ENCODE results near the gene GRIN2D. TPM values are rescaled to one million over a fixed set of nuclear protein-coding genes. Genes with fewer than 3 reads are reported as not detected.

The GRIN2D gene
- polyA plus RNA-seq, result under 1 TPM; 0.06 to 0.08 TPM

DNA sequence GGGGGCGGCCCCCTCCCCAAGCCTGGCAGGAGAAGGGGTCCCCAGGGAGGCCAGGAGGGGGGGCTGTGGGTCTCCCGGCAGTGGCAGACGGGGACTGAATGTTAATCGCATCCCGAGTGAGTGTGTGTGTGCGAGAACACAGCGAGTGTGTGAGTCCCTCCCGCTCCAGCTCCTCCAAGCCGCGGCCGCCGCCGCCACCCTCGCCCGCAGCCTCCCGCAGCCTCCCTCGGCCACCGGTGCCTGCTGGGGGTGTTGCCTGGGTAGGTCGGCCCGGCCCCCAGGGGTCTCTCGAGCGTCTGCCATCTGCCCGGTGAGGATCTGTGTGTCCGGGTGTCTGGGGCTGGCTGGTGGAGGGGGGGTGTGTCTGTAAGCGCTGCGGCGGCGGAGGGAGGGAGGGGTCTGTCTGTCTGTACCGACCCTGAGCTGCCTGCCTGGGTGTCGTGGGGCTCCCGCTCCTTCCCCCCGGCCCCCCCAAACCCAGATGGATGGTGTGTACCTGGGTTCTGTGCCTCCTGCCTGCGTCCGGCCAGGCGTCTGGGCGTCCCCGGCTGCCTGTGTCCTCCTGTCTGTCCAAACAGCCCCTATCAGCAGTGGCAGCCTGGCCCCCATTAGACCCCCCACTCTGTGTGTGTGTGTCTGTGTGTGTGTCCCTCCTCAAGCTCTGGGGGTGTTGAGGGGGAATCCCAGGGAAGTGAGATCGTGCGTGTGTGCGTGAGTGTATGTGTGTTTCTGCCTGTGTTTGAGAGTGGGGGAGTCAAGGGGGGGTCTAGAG is at the start of gene GRIN2D:
GRIN2D (plus strand) TSS at position 110 of the 772 bp plus-strand sequence. CDS start 4,725 bp downstream, outside the sequence.
- no peak within 1 kb of the TSS for H3K4me3 ChIP-seq (ENCODE audit: low read depth in 1 of 2, low read length in 2 of 2)
- peaks cover 7 to 20% of the 10 kb centered on the region in 2 donors for H3K4me1 ChIP-seq (ENCODE audit: control insufficient read depth in 2 of 2, insufficient read depth in 2 of 2, low read length in 1 of 2)
- no peak within 1 kb of the TSS for H3K27ac ChIP-seq (ENCODE audit: low read depth in 2 of 2, low read length in 1 of 2)
- H3K9me3 ChIP-seq (ENCODE audit: control insufficient read depth in 2 of 2, insufficient read depth in 1 of 2, low read depth in 1 of 2, low read length in 1 of 2), result no peaks in the 10 kb centered on the region
- 1 to 4% methylated on average over 37 to 40 of the region's 40 CpGs for whole genome bisulfite sequencing, 2 donors
- peaks cover 3 to 4% of the 10 kb centered on the region in 2 donors for H3K36me3 ChIP-seq (ENCODE audit: control insufficient read depth in 2 of 2, insufficient read depth in 2 of 2, low read length in 1 of 2)
- H3K27me3 ChIP-seq (ENCODE audit: control insufficient read depth in 1 of 2, insufficient read depth in 2 of 2, low read length in 2 of 2), result peaks cover 0 to 17% of the 10 kb centered on the region in 2 donors

DNA sequence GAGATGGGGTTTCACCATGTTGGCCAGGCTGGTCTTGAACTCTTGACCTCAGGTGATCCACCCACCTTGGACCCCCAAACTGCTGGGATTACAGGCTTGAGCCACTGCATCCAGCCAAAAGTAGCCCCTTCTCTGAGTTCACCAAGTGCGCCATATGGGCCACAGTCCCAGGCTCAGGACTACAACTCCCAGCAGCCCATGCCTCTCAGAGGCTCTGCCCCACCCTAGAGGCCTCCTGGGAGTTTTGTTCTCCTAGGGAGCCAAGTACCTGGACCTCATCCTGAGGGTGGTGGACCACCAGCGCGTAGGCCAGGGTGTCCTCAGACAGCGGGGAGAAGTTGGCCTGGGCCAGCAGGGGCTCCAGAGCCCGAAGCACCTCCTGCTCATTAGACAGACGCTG is 48.6 kb upstream of the GRIN2D start:
- 97 to 98% methylated on average over 6 of the region's 6 CpGs for WGBS, 2 donors
- H3K4me1 ChIP-seq (ENCODE audit: control insufficient read depth in 2 of 2, insufficient read depth in 2 of 2, low read length in 1 of 2), result peaks cover 0 to 5% of the 10 kb centered on the region in 2 donors
- peaks cover 0 to 2% of the 10 kb centered on the region in 2 donors for H3K36me3 ChIP-seq (ENCODE audit: control insufficient read depth in 2 of 2, insufficient read depth in 2 of 2, low read length in 1 of 2)
- no peak overlapping the region for H3K27ac ChIP-seq (ENCODE audit: low read depth in 2 of 2, low read length in 1 of 2)
- no peak overlapping the region for H3K4me3 ChIP-seq (ENCODE audit: low read depth in 1 of 2, low read length in 2 of 2)
- H3K9me3 ChIP-seq (ENCODE audit: control insufficient read depth in 2 of 2, insufficient read depth in 1 of 2, low read depth in 1 of 2, low read length in 1 of 2), result peaks cover 0 to 3% of the 10 kb centered on the region in 2 donors
- H3K27me3 ChIP-seq (ENCODE audit: control insufficient read depth in 1 of 2, insufficient read depth in 2 of 2, low read length in 2 of 2), result no peaks in the 10 kb centered on the region

DNA sequence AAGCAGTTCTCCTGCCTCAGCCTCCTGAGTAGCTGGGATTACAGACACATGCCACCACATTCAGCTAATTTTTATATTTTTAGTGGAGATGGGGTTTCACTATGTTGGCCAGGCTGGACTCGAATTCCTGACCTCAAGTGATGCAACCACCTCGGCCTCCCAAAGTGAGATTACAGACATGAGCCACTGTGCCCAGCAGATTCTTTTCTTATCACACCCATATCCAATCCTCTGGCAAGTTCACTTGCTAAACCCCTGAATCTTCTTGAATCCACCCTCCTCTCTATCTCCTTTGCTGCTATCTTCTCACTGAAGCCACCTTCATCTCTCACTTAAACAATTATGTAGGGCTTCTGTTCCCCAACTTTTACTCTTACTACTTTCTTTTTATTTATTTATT is 47.3 kb upstream of the GRIN2D start:
- H3K4me1 ChIP-seq (ENCODE audit: control insufficient read depth in 2 of 2, insufficient read depth in 2 of 2, low read length in 1 of 2), result no peaks in the 10 kb centered on the region
- H3K36me3 ChIP-seq (ENCODE audit: control insufficient read depth in 2 of 2, insufficient read depth in 2 of 2, low read length in 1 of 2), result peaks cover 0 to 2% of the 10 kb centered on the region in 2 donors
- H3K27me3 ChIP-seq (ENCODE audit: control insufficient read depth in 1 of 2, insufficient read depth in 2 of 2, low read length in 2 of 2), result no peaks in the 10 kb centered on the region
- no peak overlapping the region for H3K27ac ChIP-seq (ENCODE audit: low read depth in 2 of 2, low read length in 1 of 2)
- H3K4me3 ChIP-seq (ENCODE audit: low read depth in 1 of 2, low read length in 2 of 2), result no peak overlapping the region
- peaks cover 0 to 3% of the 10 kb centered on the region in 2 donors for H3K9me3 ChIP-seq (ENCODE audit: control insufficient read depth in 2 of 2, insufficient read depth in 1 of 2, low read depth in 1 of 2, low read length in 1 of 2)
- 94 to 100% methylated on average over 2 of the region's 2 CpGs for WGBS, 2 donors

DNA sequence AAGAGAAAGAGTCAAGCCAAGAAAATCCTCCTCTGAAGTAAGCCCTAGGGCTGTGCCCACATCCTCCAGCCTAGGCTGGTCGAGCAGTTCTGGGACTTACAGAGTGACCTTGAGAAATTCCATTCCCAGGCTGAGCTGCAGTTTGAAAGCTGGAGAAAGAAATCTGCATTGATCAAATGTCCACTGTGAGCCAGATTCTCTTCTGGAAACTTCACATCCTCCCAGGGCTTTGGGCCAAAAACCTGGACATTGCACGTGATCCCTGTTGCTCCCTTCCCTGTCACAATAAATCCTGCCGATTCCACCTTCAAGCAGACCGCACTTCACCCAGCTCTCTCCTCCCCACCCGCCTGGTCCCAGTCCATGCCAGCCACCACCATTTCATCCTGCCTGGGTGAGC is 45.4 kb upstream of the GRIN2D start:
- H3K27me3 ChIP-seq (ENCODE audit: control insufficient read depth in 1 of 2, insufficient read depth in 2 of 2, low read length in 2 of 2), result no peaks in the 10 kb centered on the region
- H3K9me3 ChIP-seq (ENCODE audit: control insufficient read depth in 2 of 2, insufficient read depth in 1 of 2, low read depth in 1 of 2, low read length in 1 of 2), result no peaks in the 10 kb centered on the region
- no peaks in the 10 kb centered on the region for H3K4me1 ChIP-seq (ENCODE audit: control insufficient read depth in 2 of 2, insufficient read depth in 2 of 2, low read length in 1 of 2)
- H3K36me3 ChIP-seq (ENCODE audit: control insufficient read depth in 2 of 2, insufficient read depth in 2 of 2, low read length in 1 of 2), result no peaks in the 10 kb centered on the region
- H3K4me3 ChIP-seq (ENCODE audit: low read depth in 1 of 2, low read length in 2 of 2), result no peak overlapping the region
- no peak overlapping the region for H3K27ac ChIP-seq (ENCODE audit: low read depth in 2 of 2, low read length in 1 of 2)
- WGBS, 2 donors, result 60 to 65% methylated on average over 5 of the region's 5 CpGs

DNA sequence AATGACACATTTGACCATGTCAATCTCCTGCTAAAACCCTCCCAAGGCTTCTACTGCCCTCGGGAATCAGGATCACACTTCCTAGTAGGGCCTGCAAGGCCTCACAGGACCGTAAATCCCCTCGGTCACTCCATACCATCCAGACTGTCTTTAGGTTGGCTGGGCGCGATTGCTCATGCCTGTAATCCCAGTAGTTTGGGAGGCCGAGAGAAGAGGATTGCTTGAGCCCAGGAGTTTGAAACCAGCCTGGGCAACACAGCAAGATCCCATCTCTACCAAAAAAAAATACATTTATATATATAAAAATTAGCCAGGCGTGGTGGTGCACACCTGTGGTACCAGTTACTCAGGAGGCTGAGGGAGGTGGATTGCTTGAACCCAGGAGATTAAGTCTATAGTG is 44.7 kb upstream of the GRIN2D start:
- 93% methylated on average over 7 of the region's 7 CpGs for WGBS, 2 donors
- H3K4me3 ChIP-seq (ENCODE audit: low read depth in 1 of 2, low read length in 2 of 2), result no peak overlapping the region

DNA sequence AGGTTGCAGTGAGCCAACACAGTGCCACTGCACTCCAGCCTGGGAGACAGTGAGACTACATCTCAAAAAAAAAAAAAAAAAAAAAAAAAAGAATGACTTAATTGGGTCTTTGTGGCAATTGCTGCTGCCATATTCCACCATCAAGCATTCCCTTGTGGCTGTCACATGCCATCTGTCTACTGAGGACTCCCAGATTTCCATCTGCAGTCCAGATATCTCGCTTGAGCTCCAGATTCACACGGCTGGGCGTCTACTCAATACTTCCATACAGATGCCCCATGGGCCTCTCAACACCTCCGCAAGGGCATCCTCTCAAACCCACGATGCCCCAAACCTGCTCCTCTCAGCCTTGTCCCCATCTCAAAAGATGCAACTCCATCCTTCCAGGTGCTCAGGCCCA is 42.6 kb upstream of the GRIN2D start:
- no peak overlapping the region for H3K27ac ChIP-seq (ENCODE audit: low read depth in 2 of 2, low read length in 1 of 2)
- H3K4me1 ChIP-seq (ENCODE audit: control insufficient read depth in 2 of 2, insufficient read depth in 2 of 2, low read length in 1 of 2), result no peaks in the 10 kb centered on the region
- 89 to 93% methylated on average over 5 of the region's 5 CpGs for WGBS, 2 donors
- no peaks in the 10 kb centered on the region for H3K36me3 ChIP-seq (ENCODE audit: control insufficient read depth in 2 of 2, insufficient read depth in 2 of 2, low read length in 1 of 2)
- H3K27me3 ChIP-seq (ENCODE audit: control insufficient read depth in 1 of 2, insufficient read depth in 2 of 2, low read length in 2 of 2), result no peaks in the 10 kb centered on the region
- H3K4me3 ChIP-seq (ENCODE audit: low read depth in 1 of 2, low read length in 2 of 2), result no peak overlapping the region
- no peaks in the 10 kb centered on the region for H3K9me3 ChIP-seq (ENCODE audit: control insufficient read depth in 2 of 2, insufficient read depth in 1 of 2, low read depth in 1 of 2, low read length in 1 of 2)

More for the DNA sequence above, 44.7 kb upstream of the GRIN2D start:
- H3K27me3 ChIP-seq (ENCODE audit: control insufficient read depth in 1 of 2, insufficient read depth in 2 of 2, low read length in 2 of 2), result no peaks in the 10 kb centered on the region
- no peaks in the 10 kb centered on the region for H3K9me3 ChIP-seq (ENCODE audit: control insufficient read depth in 2 of 2, insufficient read depth in 1 of 2, low read depth in 1 of 2, low read length in 1 of 2)
- H3K4me1 ChIP-seq (ENCODE audit: control insufficient read depth in 2 of 2, insufficient read depth in 2 of 2, low read length in 1 of 2), result no peaks in the 10 kb centered on the region
- H3K27ac ChIP-seq (ENCODE audit: low read depth in 2 of 2, low read length in 1 of 2), result no peak overlapping the region
- H3K36me3 ChIP-seq (ENCODE audit: control insufficient read depth in 2 of 2, insufficient read depth in 2 of 2, low read length in 1 of 2), result no peaks in the 10 kb centered on the region

DNA sequence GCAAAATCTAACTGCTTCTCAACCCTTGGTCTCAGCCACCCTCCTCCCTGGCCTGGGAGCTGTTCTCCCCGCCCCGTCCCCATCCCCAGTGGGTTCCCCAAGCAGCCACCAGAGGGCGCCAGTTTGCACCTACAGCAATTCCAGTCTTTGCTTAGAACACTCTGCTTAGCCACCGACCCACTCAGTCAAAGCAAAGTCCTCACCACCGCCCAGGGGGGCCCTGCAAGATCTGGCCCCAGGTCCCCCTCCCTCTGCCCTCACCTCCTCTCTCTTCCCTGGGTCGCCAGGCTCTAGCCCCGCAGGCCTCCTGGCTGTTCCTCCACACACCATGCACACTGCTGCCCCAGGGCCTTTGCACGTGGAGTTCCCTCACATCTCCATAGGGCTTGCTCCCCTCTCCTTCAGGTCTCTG is 42.1 kb upstream of the GRIN2D start:
- Histone ChIP-seq H3K27ac (ENCODE audit: low read depth in 2 of 2, low read length in 1 of 2) (no peak overlapping the region), H3K9me3 (ENCODE audit: control insufficient read depth in 2 of 2, insufficient read depth in 1 of 2, low read depth in 1 of 2, low read length in 1 of 2) (no peaks in the 10 kb centered on the region), H3K36me3 (ENCODE audit: control insufficient read depth in 2 of 2, insufficient read depth in 2 of 2, low read length in 1 of 2) (no peaks in the 10 kb centered on the region), H3K27me3 (ENCODE audit: control insufficient read depth in 1 of 2, insufficient read depth in 2 of 2, low read length in 2 of 2) (no peaks in the 10 kb centered on the region), H3K4me3 (ENCODE audit: low read depth in 1 of 2, low read length in 2 of 2) (no peak overlapping the region), H3K4me1 (ENCODE audit: control insufficient read depth in 2 of 2, insufficient read depth in 2 of 2, low read length in 1 of 2) (no peaks in the 10 kb centered on the region)
- 46 to 51% methylated on average over 8 of the region's 8 CpGs for WGBS, 2 donors

DNA sequence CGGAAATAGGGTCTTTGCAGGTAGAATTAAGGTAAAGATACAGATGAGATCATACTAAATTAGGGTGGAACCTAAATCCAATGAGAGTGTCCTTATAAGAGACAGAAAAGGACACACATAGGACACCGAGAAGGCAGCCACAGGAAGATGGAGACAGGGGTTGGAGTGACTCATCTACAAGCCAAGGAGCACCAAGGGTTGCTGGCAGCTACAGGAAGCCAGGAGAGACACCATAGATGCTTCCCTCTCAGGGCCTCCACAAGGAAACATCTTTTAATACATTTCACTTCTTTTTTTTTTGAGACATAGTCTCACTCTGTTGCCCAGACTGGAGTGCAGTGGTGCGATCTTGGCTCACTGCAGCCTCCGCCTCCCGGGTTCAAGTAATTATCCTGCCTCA is 39.8 kb upstream of the GRIN2D start:
- Histone ChIP-seq H3K9me3 (ENCODE audit: control insufficient read depth in 2 of 2, insufficient read depth in 1 of 2, low read depth in 1 of 2, low read length in 1 of 2) (no peaks in the 10 kb centered on the region), H3K4me3 (ENCODE audit: low read depth in 1 of 2, low read length in 2 of 2) (no peak overlapping the region), H3K36me3 (ENCODE audit: control insufficient read depth in 2 of 2, insufficient read depth in 2 of 2, low read length in 1 of 2) (no peaks in the 10 kb centered on the region), H3K27ac (ENCODE audit: low read depth in 2 of 2, low read length in 1 of 2) (no peak overlapping the region), H3K27me3 (ENCODE audit: control insufficient read depth in 1 of 2, insufficient read depth in 2 of 2, low read length in 2 of 2) (no peaks in the 10 kb centered on the region), H3K4me1 (ENCODE audit: control insufficient read depth in 2 of 2, insufficient read depth in 2 of 2, low read length in 1 of 2) (no peaks in the 10 kb centered on the region)
- 87 to 89% methylated on average over 5 of the region's 5 CpGs for WGBS, 2 donors

DNA sequence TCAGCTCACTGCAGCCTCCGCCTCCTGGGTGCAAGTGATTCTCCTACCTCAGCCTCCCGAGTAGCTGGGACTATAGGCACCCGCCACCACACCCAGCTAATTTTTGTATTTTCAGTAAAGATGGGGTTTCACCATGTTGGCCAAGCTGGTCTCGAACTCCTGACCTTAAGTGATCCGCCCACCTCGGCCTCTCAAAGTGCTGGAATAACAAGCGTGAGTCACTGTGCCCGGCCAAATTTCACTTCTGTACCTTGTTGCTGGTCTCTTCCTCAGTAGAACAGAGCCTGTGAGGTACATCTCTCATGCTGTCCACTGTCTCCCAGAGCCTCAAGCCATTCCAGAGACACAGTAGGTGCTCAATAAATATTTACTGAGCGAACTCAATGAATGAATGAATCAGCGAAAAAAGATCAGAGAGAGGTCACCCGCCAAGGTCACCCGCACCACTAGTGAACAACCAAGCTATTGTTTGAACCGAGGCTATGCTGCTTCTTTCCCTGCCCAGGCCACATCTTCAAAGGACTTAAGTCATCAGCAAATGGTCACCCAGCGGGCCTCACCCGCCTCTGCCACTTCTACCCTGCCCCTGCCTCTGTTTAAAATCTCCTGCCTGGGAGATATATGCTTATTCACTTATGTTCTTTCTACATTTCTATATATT is 39.0 kb upstream of the GRIN2D start:
- Histone ChIP-seq H3K4me1 (ENCODE audit: control insufficient read depth in 2 of 2, insufficient read depth in 2 of 2, low read length in 1 of 2) (no peaks in the 10 kb centered on the region), H3K36me3 (ENCODE audit: control insufficient read depth in 2 of 2, insufficient read depth in 2 of 2, low read length in 1 of 2) (no peaks in the 10 kb centered on the region), H3K27ac (ENCODE audit: low read depth in 2 of 2, low read length in 1 of 2) (no peak overlapping the region), H3K27me3 (ENCODE audit: control insufficient read depth in 1 of 2, insufficient read depth in 2 of 2, low read length in 2 of 2) (no peaks in the 10 kb centered on the region), H3K9me3 (ENCODE audit: control insufficient read depth in 2 of 2, insufficient read depth in 1 of 2, low read depth in 1 of 2, low read length in 1 of 2) (no peaks in the 10 kb centered on the region), H3K4me3 (ENCODE audit: low read depth in 1 of 2, low read length in 2 of 2) (no peak overlapping the region)
- WGBS, 2 donors, result 86 to 88% methylated on average over 15 of the region's 15 CpGs

Measured in esophagus (tissue), 2 donors.